Measurements from ENCODE around the gene MAN1A1.

The MAN1A1 gene

GRCh38 chr6:119174085-119174445 lies 175.5 kb downstream of the MAN1A1 start:
- no peak overlapping the region for H3K4me3 ChIP-seq (replicated peaks; ENCODE audit: low read depth, low read length)
- DNase-seq (ENCODE audit: extremely low read depth, low read depth) = no peak
- TF ChIP-seq CTCF (IDR thresholded peaks at IDR 0.05; ENCODE audit: low read depth, low read length, missing control alignments) = no peak

DNA sequence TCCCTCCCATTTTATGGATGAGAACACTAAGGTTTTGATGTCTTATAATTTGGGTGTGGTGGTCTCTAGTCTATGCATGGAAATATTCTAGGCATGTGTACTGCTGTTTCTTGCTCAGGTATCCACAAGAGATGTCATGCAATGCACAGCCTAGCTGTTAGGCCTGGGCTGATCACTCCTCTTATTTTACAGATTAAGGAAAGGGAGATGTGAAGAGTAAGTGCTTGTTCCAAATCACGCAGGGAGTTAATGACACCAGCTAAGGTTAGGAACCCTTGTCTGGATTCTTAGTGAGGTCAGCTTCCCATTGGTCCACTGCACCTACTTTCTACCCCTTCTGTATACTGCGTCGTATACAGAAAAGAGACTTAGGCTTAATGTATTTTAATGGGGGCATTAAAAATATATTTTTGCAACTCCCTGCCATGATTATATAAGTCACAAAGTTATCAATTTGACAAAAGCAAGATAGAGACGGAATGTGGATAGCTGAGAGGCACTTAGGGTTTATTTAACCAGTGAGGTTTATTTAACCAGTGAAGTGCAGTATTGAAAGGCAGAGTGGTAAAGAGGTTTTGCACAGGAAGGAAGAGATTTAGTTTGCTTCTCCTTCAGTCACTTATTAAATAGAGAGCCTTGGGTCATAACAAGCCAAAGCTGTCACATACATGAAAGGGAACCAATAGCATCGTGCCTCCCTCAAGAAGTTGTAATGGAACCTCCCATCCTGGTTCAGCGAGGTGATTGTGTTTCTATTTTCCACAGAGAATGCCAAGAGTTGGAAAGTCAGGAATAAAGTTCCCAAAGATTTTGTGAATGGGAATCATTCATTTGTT lies 176.1 kb downstream of the MAN1A1 start:
- DNase-seq (ENCODE audit: extremely low read depth, low read depth) = no peak
- TF ChIP-seq CTCF (IDR thresholded peaks at IDR 0.05; ENCODE audit: low read depth, low read length, missing control alignments) = no peak
- H3K4me3 ChIP-seq (replicated peaks; ENCODE audit: low read depth, low read length) = no peak overlapping the region

- TF ChIP-seq CTCF (IDR thresholded peaks at IDR 0.05; ENCODE audit: low read depth, low read length, missing control alignments) = no peak
- H3K4me3 ChIP-seq (replicated peaks; ENCODE audit: low read depth, low read length) = no peak overlapping the region
- DNase-seq (ENCODE audit: extremely low read depth, low read depth) = peak; percentile 73
These were observed 176.7 kb downstream of the MAN1A1 start for GRCh38 chr6:119172824-119173223.

- TF ChIP-seq CTCF (IDR thresholded peaks at IDR 0.05; ENCODE audit: low read depth, low read length, missing control alignments) = no peak
- no peak overlapping the region for H3K4me3 ChIP-seq (replicated peaks; ENCODE audit: low read depth, low read length)
- no peak for DNase-seq (ENCODE audit: extremely low read depth, low read depth)
These were observed 177.5 kb downstream of the MAN1A1 start for GRCh38 chr6:119171864-119172588.

- no peak for DNase-seq (ENCODE audit: extremely low read depth, low read depth)
- TF ChIP-seq CTCF (IDR thresholded peaks at IDR 0.05; ENCODE audit: low read depth, low read length, missing control alignments) = no peak
- H3K4me3 ChIP-seq (replicated peaks; ENCODE audit: low read depth, low read length) = no peak overlapping the region
These were observed 178.3 kb downstream of the MAN1A1 start for GRCh38 chr6:119171088-119171841.

DNA sequence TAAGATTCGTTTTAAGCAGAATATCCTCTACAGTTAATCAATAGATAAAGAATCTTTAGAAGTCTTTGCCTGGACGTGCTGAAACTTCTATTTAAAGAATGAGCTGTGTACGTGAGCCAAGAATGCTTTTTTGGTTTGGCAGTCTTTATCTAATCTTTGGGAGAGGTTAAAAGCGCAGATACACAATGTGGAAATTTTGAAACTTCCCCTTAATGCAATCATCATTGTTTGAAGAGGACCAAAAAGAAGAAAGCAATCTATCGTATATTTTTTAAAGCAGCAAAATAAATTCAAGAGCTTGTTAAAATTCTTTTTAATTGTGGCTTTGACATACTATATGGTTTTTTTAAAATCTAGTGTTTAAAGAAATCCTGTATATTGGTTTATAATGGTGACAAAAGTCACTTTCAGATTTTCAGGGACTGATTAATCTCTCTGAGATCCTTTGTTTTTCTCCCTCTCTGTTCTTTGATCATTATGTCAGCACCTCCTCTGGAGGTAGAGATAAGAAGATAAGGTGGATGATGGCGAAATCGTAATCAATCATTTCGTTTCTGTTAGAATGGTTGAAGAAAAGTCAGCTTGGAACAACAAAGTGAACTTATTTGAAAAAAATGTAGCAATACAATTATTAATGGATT lies 179.0 kb downstream of the MAN1A1 start:
- DNase-seq (ENCODE audit: extremely low read depth, low read depth) = no peak
- H3K4me3 ChIP-seq (replicated peaks; ENCODE audit: low read depth, low read length) = no peak overlapping the region

More for the DNA sequence above, 179.0 kb downstream of the MAN1A1 start:
- TF ChIP-seq CTCF (IDR thresholded peaks at IDR 0.05; ENCODE audit: low read depth, low read length, missing control alignments) = no peak

Data from HFF-Myc (cell line).